ENCODE results near the gene C4orf51.
A peak's percentile ranks its signal among the peaks of the same experiment; 100 is the strongest.

C4orf51 gene

DNA sequence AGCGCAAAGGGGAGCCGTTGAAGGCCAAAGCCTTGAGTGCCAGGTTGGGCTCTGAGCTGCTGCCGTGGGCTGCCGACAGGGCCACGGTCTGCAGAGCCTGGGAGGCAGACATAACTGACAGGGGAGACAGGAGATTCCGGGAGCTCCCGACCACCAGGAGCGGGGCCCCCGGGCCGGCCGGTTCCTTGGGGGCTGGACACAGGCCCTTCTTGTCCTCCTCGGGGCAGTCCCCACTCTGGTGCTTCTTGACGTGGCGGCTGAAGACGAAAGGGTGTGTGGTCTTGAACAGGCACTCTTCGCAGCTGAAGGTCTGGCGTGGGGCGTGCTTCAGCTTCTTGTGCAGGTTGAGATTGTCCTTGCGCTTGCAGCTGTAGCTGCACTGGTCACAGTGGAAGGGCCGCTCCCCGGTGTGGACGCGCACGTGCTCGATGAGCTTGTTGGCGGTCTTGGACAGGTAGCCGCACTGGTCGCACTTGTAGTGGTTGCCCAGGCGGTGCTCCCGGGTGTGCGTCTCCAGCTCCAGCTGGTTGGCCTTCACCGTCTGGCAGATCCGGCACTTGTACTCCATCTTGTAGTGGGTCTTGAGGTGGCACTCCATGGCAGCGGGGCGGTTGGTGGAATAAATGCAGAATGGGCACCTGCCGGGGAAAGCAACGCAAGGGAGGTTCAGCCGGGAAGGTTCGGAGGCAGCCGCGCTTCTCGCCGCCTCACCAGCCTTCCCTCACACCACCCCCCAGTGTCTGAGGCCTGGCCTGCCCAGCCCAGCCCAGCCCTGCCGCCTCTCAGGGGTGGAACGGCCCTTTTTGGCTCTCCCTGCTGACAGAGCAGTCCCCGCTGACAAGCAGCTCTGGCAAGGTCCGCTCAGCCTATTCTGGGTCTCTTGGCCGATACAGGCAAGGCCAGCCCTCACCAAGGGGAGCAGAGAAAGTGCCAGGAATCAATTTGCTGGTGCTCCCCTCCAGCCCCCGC is 81.3 kb downstream of the C4orf51 start:
- no peak for DNase-seq

DNA sequence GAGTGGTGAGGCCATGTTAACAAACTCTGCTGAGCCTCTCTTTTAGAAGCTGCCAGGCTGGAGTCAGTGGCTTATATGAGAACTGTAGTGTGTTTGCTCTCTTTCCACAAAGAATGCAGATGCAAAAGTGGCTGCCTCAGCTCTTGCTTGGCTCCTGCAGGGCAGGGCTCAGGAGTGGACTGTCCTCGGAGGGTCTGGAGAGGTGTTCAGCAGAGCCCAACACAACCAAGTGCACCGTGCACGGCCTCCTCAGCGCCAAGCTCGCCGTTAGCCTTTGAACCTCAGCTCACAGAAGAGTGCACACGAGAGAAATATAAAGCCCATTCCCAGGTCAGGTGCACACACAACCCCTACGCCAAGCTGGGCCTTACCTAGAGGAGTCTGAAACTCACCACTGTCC is 82.8 kb downstream of the C4orf51 start:
- DNase-seq = no peak

DNA sequence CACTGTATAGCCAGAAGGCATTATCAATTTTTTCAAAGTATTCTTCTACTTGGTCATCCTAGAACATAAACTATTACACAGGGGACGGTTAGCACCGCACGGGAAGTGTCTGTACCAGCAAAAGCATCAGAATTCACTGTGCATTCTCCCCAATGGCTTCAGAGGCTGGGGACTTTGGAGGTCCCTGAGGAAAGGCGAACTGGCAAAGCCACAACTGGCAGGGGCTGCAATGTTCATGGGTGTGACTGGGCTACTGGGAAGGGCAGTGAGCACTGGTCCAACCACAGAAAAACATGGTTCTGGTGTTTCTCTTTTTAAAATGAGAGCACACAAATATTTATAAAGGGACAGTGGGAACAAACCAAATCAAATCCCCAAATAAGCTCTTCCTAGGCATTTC is 83.5 kb downstream of the C4orf51 start:
- DNase-seq = no peak

DNA sequence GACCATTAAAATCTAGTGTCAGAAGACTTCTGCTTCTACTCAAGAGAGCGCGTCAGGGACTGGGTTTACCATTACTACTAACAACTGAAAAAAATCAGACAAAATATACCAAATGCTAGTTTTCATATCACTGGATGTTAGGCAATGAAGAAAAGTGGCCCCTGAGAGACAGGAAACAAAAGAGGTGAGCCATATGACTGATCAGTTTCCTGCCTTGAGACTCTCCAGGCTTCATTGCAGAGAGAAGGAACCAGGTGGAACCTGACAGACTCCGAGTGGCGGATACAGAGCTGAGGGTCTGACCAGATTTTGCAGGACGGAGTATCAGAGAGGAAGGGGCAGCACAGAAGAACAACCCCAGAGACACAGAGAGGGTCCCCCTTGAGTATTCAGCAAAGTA is 86.3 kb downstream of the C4orf51 start:
- no peak for DNase-seq

DNA sequence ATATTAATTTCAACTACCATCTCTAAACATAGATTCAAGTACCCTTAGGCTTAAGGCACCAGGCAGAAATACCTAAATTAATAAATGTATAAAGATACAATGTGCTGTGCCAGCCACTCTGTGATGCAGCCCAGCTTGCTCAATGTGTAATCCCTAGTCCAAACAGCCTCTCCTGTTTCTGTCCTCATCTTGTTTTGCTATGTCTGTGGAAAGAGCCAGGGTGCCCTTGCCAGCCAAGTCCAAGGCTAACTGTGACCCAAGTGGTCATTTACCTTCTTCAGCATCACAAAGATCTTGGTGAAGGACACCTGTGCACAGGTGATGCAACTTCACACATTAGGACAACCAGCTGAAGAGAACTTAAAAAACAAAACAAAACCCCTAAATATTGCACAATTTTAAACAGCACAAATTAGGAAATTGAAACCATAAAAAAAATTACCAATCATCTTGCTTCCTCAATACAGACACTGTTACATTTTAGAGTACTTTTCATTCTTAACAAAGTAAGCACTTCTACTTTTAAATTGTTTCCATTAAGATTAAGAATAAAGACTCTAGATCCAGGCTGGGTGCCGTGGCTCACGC is 89.6 kb downstream of the C4orf51 start:
- DNase-seq = no peak

DNA sequence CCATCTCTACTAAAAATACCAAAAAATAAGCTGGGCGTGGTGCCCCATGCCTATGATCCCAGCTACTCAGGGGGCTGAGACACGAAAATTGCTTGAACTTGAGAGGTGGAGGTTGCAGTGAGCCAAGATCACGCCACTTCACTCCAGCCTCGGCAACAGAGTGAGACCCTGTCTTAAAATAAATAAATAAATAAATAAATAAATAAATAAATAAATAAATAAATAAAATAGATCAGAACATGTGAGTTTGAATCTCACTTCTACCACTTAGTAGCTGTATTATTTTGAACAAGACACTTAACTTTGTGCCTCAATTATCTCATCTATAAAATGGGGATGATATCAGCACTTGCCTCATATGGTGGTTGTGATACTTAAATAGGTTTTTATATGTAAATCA is 90.2 kb downstream of the C4orf51 start:
- DNase-seq = no peak

DNA sequence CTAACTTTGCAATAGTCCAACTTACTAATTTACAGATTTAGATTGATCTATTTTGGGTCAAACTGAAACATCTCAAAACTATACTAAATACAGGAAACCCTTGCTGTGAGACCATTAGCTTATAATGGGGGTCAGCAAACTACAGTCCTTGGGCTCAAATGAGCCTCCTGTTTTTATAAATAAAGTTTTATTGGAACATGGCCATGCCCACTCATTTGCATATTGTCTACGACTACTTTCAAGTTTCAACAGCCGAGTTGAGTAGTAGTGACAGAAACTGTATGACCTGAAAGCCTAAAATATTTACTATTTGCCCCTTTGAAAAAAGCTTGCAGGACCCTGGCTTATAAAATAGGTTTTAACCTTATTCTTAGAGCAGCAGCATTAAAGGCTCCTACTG is 92.4 kb downstream of the C4orf51 start:
- DNase-seq = no peak

DNA sequence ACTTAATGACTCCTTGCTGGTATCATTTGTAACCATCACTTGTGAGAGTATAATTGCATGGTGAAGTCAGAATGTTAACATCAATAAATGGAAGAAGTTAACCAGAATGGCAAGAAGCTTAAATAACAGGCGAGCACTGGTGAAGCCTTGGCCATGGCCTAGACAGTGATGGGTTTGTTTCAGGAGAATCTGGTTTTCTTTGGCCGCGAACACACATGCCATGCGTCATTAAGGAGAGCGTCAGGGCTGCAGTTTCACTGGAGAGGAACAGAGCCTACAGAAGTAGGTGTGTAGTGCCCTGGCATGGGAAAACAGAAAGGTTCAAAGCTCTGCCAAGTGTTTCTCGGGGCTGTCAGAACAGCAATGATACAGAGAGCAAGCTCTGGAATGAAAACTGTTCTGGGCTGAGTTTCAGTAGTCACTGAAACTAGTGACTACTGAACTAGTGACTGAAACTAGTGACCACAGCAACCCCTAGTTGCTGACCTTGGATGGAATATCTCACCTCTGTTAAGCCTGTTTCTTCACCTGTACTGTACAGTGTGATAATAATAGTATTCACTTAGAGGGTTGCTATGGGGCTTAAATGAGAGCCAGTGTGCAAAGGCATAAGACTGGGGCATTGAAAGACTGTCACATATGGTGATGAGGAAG is 93.8 kb downstream of the C4orf51 start:
- no peak for DNase-seq

DNA sequence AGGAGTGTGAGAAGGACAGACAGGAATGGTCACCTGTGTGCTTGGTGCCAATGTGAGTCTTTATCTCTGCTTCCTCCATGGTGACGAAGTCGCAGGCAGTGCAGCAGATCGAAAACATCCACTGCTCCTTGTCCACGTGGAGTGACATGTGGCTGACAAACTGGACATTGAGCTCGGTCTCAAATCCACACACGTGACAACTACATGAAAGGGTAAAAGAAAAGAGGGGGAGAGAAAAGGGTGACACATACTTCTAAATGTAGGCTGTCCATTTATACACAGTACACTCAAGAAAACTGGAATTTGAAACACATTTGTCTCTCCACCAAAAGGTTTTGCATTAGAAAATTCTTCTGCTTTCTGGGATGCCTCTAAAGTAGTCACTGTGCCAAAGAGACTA is 94.5 kb downstream of the C4orf51 start:
- no peak for DNase-seq

DNA sequence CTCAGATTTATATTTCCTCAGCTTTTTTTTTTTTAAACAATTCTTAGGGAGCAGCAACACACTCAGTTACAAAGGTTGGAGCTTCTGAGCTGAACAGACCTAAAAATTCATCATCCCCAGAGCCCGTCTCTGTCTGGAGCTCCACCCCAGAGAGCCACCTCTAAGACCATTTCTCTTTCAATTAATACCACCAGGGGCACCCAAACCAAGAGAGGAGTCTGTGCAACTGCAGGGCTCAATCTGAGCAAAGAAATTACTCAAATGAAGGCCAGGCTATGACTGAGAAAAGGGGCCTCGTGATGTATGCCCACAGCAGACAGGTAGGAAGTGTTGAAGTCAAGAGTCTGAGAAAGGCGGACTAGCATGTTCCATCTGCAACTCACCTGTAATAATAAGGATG is 95.5 kb downstream of the C4orf51 start:
- no peak for DNase-seq

DNA sequence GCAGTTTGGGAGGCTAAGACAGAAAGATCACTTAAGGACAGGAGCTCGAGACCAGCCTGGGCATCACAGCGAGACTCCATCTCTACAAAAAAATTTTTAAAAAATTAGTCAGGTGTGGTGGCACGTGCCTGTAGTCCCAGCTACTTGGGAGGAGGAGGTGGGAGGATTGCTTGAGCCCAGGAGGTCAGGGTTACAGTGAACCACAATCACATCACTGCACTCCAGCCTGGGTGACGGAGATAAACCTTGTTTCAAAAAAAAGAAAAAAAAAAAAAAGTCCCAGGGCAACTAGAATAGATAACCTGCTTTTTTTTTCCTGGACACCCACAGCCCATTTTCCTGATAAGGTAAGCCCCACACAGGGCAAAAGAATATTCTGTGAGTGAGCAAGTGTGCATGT is 96.3 kb downstream of the C4orf51 start:
- DNase-seq = no peak

DNA sequence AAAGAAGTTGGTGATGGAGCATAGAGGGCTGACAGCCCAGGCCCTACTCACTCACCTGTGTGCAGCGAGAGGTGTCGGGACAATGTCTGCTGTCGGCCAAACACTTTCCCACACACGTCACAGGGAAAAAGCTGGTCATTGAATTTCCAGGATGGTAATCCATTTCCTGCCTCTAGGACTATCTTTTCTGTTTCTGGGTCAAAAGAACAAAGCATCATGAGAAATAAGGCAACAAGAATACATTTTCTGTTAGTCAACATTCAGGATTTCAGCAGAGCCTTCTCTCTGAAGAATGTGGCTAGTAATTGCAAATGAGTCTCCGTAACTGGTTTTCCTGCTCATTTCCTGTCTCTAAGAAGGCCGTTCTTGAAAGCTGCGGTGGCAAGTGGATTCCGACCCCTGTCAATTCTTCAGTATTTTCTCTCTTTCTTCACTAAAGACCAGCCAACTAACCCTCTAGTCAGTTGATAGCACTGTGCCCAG is 99.4 kb downstream of the C4orf51 start:
- no peak for DNase-seq

DNA sequence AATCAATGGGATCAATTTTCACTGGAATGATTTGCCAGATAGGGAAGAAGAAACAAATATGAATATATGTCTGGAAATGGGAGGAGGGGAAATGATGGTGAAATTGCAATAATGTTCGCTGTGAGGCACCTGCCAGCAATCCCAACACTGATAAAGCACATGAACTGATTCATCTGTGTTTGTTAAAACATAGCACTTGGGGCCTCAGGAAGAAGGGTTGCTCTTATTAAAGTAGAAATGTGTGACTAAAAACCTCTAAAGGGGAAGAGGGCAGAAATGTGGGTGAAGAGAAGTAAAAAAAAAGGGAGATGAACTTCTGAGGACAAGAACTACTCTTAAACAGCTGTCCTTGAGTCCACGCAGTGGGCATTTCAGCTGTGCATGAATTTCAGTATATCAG is 101.4 kb downstream of the C4orf51 start:
- peak in 1 of 2 experiments; percentile 5 for DNase-seq
